ENCODE results near the gene CLCN3.
"Not testable (repeated sequence)": the region's sequence is repeated elsewhere in the genome, so short reads cannot be mapped to it uniquely, and the experiment has no call there.

CLCN3 gene

DNA sequence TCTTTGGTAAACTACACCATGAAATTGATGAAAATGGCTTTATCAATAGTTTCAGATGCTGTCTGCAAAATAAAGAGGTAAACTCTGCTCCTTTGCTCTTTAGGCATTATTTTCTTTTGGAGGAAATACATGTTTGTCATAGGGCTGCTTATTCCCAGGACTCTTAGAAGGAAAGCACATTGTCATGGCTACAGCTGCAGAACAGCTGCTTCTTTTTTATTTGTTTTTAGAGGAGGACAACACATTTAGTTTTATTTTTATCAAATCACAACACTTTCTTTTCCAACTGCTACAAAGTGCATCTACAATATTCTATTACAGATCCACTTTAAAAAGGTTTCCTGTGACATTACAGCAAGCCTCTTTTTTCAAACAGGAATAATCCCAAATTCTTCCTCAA, 150.0 kb downstream of the CLCN3 start:
- TF ChIP-seq POLR2A (IDR thresholded peaks at IDR 0.05; ENCODE audit: low read depth, low read length) = no peak
- no peak for TF ChIP-seq TAF1 (IDR thresholded peaks at IDR 0.05; ENCODE audit: borderline replicate concordance, low read depth, low read length)
- TF ChIP-seq POLR2AphosphoS5 (IDR thresholded peaks at IDR 0.05; ENCODE audit: low read depth, low read length) = no peak
- DNase-seq (ENCODE audit: insufficient read length) (no peak), FAIRE-seq (no peak)

- DNase-seq (ENCODE audit: insufficient read length); FAIRE-seq: not testable (repeated sequence)
Measured at GRCh38 chr4:169771556-169772080, 151.2 kb downstream of the CLCN3 start.

All from GM12892 (cell line).